B cell (primary cell): ENCODE results near the gene ZCCHC7. TPM values are rescaled to one million over a fixed set of nuclear protein-coding genes. Genes with fewer than 3 reads are reported as not detected.

ENCODE experiments used
- ATAC-seq: fragments of 200-7000 bp; cut with Tn5 transposase; one replicate; pipeline ENCODE4 v1.10.0; 2021; ENCODE audit warnings: low read depth, mild to moderate bottlenecking, moderate number of reproducible peaks, moderate library complexity
- CTCF ChIA-PET: fragments of 350-600 bp; sonication (Branson Sonifier 250); formaldehyde crosslinking; loops from one replicate; lab custom pipeline; 2021; ENCODE audit warnings: antibody characterized with exemption, inconsistent platforms; lab: Charles Lee
- POLR2A ChIA-PET: fragments of 350-600 bp; sonication (Branson Sonifier 250); formaldehyde crosslinking; loops from one replicate; lab custom pipeline; 2021; ENCODE audit warnings: antibody characterized with exemption; lab: Charles Lee
- DNase-seq: peaks from one replicate; pipeline ENCODE4 v3.0.0; 2013
- H2AFZ ChIP-seq: 2 replicates; pipeline ENCODE4 v1.6.1; 2012; ENCODE audit warnings: mild to moderate bottlenecking, low read depth, low read length; ENCODE audit not compliant: insufficient read depth, poor library complexity, severe bottlenecking
- H3K27ac ChIP-seq, 2 donors: 1 replicate in 1 of 2; 2 replicates in 1 of 2; pipeline ENCODE4 v1.5.1; 2012 to 2013; ENCODE audit warnings: low read length in 2 of 2, mild to moderate bottlenecking in 2 of 2, moderate library complexity in 1 of 2
- H3K27me3 ChIP-seq, 4 experiments: fragments of 200-600 bp in 1 of 4; sonication (generic) in 1 of 4; replicated peaks in 1 of 4; 1 replicate in 2 of 4; 2 replicates in 2 of 4; pipeline versions ENCODE4 v1.6.1 to v1.7.0; 2013 to 2016; ENCODE audit warnings: low read length in 3 of 4, mild to moderate bottlenecking in 2 of 4, mixed read lengths in 1 of 4, moderate library complexity in 1 of 4; ENCODE audit not compliant: insufficient read depth in 4 of 4, control insufficient read depth in 3 of 4; ENCODE audit errors: control extremely low read depth in 1 of 4
- H3K36me3 ChIP-seq, 2 experiments: replicated peaks in 1 of 2; 1 replicate in 1 of 2; 2 replicates in 1 of 2; pipeline versions ENCODE4 v1.6.1 to v1.7.1; 2013; ENCODE audit warnings: low read length in 1 of 2; ENCODE audit not compliant: insufficient read depth in 2 of 2, control insufficient read depth in 1 of 2; ENCODE audit errors: control extremely low read depth in 1 of 2, extremely low read depth in 1 of 2
- H3K4me1 ChIP-seq, 2 donors: fragments of 200-600 bp in 1 of 2; sonication (generic) in 1 of 2; 1 replicate in 1 of 2; 2 replicates in 1 of 2; pipeline versions ENCODE4 v1.5.1 to v1.6.1; 2013 to 2017; ENCODE audit warnings: low read length in 2 of 2; ENCODE audit not compliant: control insufficient read depth in 2 of 2, insufficient read depth in 2 of 2
- H3K4me2 ChIP-seq: replicated peaks from 2 replicates; pipeline ENCODE3; 2012; ENCODE audit warnings: mild to moderate bottlenecking, low read depth, low read length; ENCODE audit not compliant: poor library complexity, severe bottlenecking
- H3K4me3 ChIP-seq, 5 experiments: fragments of 200-600 bp in 1 of 5; sonication (generic) in 1 of 5; 1 replicate in 3 of 5; 2 replicates in 2 of 5; pipeline versions ENCODE4 v1.5.1 to v1.7.0; 2011 to 2016; ENCODE audit warnings: low read length in 4 of 5, mild to moderate bottlenecking in 4 of 5, low read depth in 2 of 5, control low read depth in 1 of 5, moderate library complexity in 1 of 5; ENCODE audit not compliant: insufficient read depth in 1 of 5; ENCODE audit errors: control extremely low read depth in 1 of 5, extremely low read depth in 1 of 5
- H3K79me2 ChIP-seq: fragments of 200-600 bp; sonication (generic); one replicate; pipeline ENCODE4 v1.6.0; 2016; ENCODE audit warnings: low read length; ENCODE audit not compliant: control insufficient read depth, insufficient read depth
- H3K9ac ChIP-seq: fragments of 200-600 bp; sonication (generic); 2 replicates; pipeline ENCODE4 v1.6.1; 2017; ENCODE audit warnings: mild to moderate bottlenecking, low read length, moderate library complexity
- H3K9me3 ChIP-seq, 3 donors: one replicate each; pipeline versions ENCODE4 v1.6.1 to v1.7.1; 2013; ENCODE audit warnings: low read length in 2 of 3; ENCODE audit not compliant: control insufficient read depth in 2 of 3, insufficient read depth in 1 of 3; ENCODE audit errors: control extremely low read depth in 1 of 3
- H4K20me1 ChIP-seq: 2 replicates; pipeline ENCODE4 v1.6.0; 2012; ENCODE audit warnings: mild to moderate bottlenecking, low read length; ENCODE audit not compliant: insufficient read depth, control insufficient read depth, poor library complexity, severe bottlenecking
- H3K27ac Mint-ChIP-seq: one replicate; pipeline ENCODE4 v1.8.0; 2021; ENCODE audit warnings: mixed read lengths
- H3K27me3 Mint-ChIP-seq: one replicate; pipeline ENCODE4 v1.8.0; 2021; ENCODE audit warnings: mixed read lengths
- H3K4me1 Mint-ChIP-seq: one replicate; pipeline ENCODE4 v1.8.0; 2021; ENCODE audit warnings: mixed read lengths
- H3K4me3 Mint-ChIP-seq: one replicate; pipeline ENCODE4 v1.8.0; 2021; ENCODE audit warnings: mixed read lengths
- H3K9me3 Mint-ChIP-seq: one replicate; pipeline ENCODE4 v1.8.0; 2022; ENCODE audit warnings: mixed read lengths; ENCODE audit not compliant: insufficient read depth
- EZH2 ChIP-seq: IDR thresholded peaks from 2 replicates; pipeline ENCODE4 v1.6.1; 2012; ENCODE audit warnings: borderline replicate concordance, low read depth, mild to moderate bottlenecking, moderate library complexity, low read length; ENCODE audit not compliant: insufficient read depth, poor library complexity, severe bottlenecking
- WGBS: methylation state at CpG from one replicate; pipeline ENCODE4 v1.1.5; 2013; ENCODE audit warnings: missing lambda C conversion rate; ENCODE audit not compliant: insufficient coverage; 5-methylcytosine and 5-hydroxymethylcytosine counted together
- intact Hi-C: fragments of 100-400 bp; cut with micrococcal nuclease; formaldehyde crosslinking; loops from one replicate; pipeline ENCODE4 v1.10.0; 2022
- polyA plus RNA-seq: library from polyadenylated mRNA; depleted of rRNA; stranded (reverse); fragments of >200 nt; gene quantifications from 2 replicates; pipeline ENCODE4 v1.2.3, GENCODE V29; 2012
- total RNA-seq, 2 donors: library from RNA; stranded (reverse); fragments of 120-200 nt in 1 of 2; gene quantifications; 1 replicate in 1 of 2; 2 replicates in 1 of 2; pipeline versions ENCODE4 v1.2.3 to v1.2.4, GENCODE V29; 2013 to 2022
- TF ChIP-seq, protein P1 (sequence below): fragments of 200-600 bp; IDR thresholded peaks from one replicate; pipeline ENCODE4 v1.8.0; 2022; ENCODE audit warnings: antibody characterized with exemption, mild to moderate bottlenecking

ZCCHC7 gene
- total and polyA plus RNA-seq, 2 donors (not counting 1 experiment from before 2014, with no cell fraction given): 56.3 to 83.5 TPM

DNA sequence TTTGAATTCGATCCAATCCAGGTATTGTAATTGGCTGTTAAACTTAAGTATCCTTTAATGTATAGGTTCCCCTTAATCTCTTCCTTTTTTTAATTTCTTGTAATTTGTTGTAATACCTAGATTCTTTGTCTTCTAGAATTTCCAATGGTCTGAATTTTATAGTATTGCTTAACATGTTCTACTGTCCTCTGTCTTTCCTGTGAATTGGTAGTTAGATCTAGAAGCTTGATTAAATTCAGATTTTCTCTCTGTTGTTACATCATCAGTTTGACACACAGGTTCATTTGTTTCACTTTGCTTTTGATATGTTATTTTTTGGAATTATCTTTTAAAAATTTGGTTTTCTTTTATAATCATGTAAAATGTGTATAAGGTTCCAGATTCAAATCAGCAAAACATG is 13.8 kb downstream of the ZCCHC7 start:
- DNase-seq (no peak), ATAC-seq (no peak)
- no peaks in the 10 kb centered on the region for H4K20me1 ChIP-seq
- no peak overlapping the region for H2AFZ ChIP-seq
- no CpG with 5 or more reads among the region's 1 CpG for WGBS
- no peak overlapping the region for H3K4me3 ChIP-seq
- H3K4me2 ChIP-seq: no peak overlapping the region
- ChIA-PET CTCF (interaction anchor here (1.0 to 1.1 kb wide), 2 partner anchors 10 to 58 kb away, joined by 3 read pairs; no protein-coding TSS in a partner anchor), POLR2A (no interaction called here)
- TF ChIP-seq, protein P1, sequence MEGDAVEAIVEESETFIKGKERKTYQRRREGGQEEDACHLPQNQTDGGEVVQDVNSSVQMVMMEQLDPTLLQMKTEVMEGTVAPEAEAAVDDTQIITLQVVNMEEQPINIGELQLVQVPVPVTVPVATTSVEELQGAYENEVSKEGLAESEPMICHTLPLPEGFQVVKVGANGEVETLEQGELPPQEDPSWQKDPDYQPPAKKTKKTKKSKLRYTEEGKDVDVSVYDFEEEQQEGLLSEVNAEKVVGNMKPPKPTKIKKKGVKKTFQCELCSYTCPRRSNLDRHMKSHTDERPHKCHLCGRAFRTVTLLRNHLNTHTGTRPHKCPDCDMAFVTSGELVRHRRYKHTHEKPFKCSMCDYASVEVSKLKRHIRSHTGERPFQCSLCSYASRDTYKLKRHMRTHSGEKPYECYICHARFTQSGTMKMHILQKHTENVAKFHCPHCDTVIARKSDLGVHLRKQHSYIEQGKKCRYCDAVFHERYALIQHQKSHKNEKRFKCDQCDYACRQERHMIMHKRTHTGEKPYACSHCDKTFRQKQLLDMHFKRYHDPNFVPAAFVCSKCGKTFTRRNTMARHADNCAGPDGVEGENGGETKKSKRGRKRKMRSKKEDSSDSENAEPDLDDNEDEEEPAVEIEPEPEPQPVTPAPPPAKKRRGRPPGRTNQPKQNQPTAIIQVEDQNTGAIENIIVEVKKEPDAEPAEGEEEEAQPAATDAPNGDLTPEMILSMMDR: no peak
- TF ChIP-seq EZH2: no peak
- H3K27me3 ChIP-seq: no peaks in the 10 kb centered on the region
- H3K4me1 ChIP-seq: peaks cover 15 to 26% of the 10 kb centered on the region in 2 donors
- Mint-ChIP-seq H3K27ac (no peak overlapping the region), H3K9me3 (no peaks in the 10 kb centered on the region), H3K4me3 (no peak overlapping the region), H3K27me3 (no peaks in the 10 kb centered on the region), H3K4me1 (peaks cover 47% of the 10 kb centered on the region)
- peak overlapping the region in 1 of 2 donors; percentile 30 for H3K27ac ChIP-seq
- H3K9me3 ChIP-seq: peaks cover 0 to 5% (median 0%) of the 10 kb centered on the region in 3 donors
- no peak overlapping the region for H3K9ac ChIP-seq
- intact Hi-C loops: no loop called here
- H3K36me3 ChIP-seq: peaks cover 1 to 44% of the 10 kb centered on the region in 2 experiments
- H3K79me2 ChIP-seq: peaks cover 92% of the 10 kb centered on the region

DNA sequence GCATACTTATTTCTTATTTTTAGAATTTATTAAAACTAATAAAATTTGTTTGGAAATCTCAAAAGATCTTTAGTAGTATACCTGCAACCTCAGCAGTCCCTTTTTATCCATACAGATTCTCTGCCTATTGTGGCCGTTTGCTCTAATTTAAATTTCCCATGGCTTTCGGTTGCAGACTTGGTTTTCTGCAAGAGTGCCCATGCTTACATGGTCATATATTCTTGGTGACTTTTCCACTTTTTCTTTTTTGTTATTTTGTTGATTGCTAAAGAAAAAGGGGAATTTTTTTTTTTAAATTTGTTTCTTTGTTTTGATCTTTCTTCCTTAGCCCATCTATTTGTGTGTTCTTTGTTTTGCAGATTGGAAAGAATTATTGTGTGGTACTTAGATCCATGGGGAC is 20.6 kb downstream of the ZCCHC7 start:
- Histone ChIP-seq H3K27ac (peak overlapping the region in 1 of 2 donors; percentile 35), H3K9ac (no peak overlapping the region), H2AFZ (no peak overlapping the region), H3K4me1 (peaks cover 29 to 75% of the 10 kb centered on the region in 2 donors), H3K4me3 (peak overlapping the region in 1 of 5 experiments; percentile 28), H3K27me3 (no peaks in the 10 kb centered on the region), H3K9me3 (peaks cover 0 to 5% (median 0%) of the 10 kb centered on the region in 3 donors), H3K36me3 (peaks cover 3 to 25% of the 10 kb centered on the region in 2 experiments), H3K79me2 (peaks cover 98% of the 10 kb centered on the region), H4K20me1 (no peaks in the 10 kb centered on the region), H3K4me2 (peak overlapping the region; percentile 49)
- Mint-ChIP-seq H3K4me3 (peak overlapping the region; percentile 40), H3K4me1 (peaks cover 65% of the 10 kb centered on the region), H3K27ac (peak overlapping the region; percentile 17), H3K27me3 (no peaks in the 10 kb centered on the region), H3K9me3 (no peaks in the 10 kb centered on the region)
- ChIA-PET POLR2A (no interaction called here), CTCF (no interaction called here)
- peak; percentile 33 for DNase-seq
- peak; percentile 53 for ATAC-seq
- intact Hi-C loops: loop anchor here (10.0 kb wide), 1 partner anchor 266 kb away; no protein-coding TSS in a partner anchor
- TF ChIP-seq EZH2: no peak
- TF ChIP-seq, protein P1: no peak
- no CpG with 5 or more reads among the region's 2 CpGs for WGBS
